ENCODE data around the gene TRPC3.

The TRPC3 gene

GRCh38 chr4:121881158-121881557 is 70.7 kb downstream of the TRPC3 start:
- Histone ChIP-seq H3K4me1 (ENCODE audit: control insufficient read depth, insufficient read depth, low read length) (no peaks in the 10 kb centered on the region), H3K27ac (ENCODE audit: extremely low read depth, low read depth, low read length) (no peak overlapping the region), H3K4me3 (ENCODE audit: low read depth, low read length) (no peak overlapping the region), H3K36me3 (ENCODE audit: control insufficient read depth in 2 of 2, insufficient read depth in 1 of 2, low read length in 2 of 2) (no peaks in the 10 kb centered on the region), H3K9me3 (ENCODE audit: control insufficient read depth, insufficient read depth, low read depth, low read length) (no peaks in the 10 kb centered on the region)
- ChIA-PET CTCF (no interaction called here), POLR2A (no interaction called here)
- no peak for TF ChIP-seq ZBTB10 (tag by site-specific recombination; IDR thresholded peaks at IDR 0.05)

- ChIA-PET CTCF (no interaction called here), POLR2A (no interaction called here)
- no peaks in the 10 kb centered on the region for H3K9me3 ChIP-seq (ENCODE audit: control insufficient read depth, insufficient read depth, low read depth, low read length)
- no peaks in the 10 kb centered on the region for H3K36me3 ChIP-seq (ENCODE audit: control insufficient read depth in 2 of 2, insufficient read depth in 1 of 2, low read length in 2 of 2)
- no peak overlapping the region for H3K4me3 ChIP-seq (ENCODE audit: low read depth, low read length)
- TF ChIP-seq SCRT2 (tag by site-specific recombination; IDR thresholded peaks at IDR 0.05) (no peak), KLF1 (tag by site-specific recombination; IDR thresholded peaks at IDR 0.05) (no peak), ZNF560 (tag by site-specific recombination; IDR thresholded peaks at IDR 0.05; ENCODE audit: borderline replicate concordance) (no peak)
- H3K27ac ChIP-seq (ENCODE audit: extremely low read depth, low read depth, low read length) = no peak overlapping the region
- no peaks in the 10 kb centered on the region for H3K4me1 ChIP-seq (ENCODE audit: control insufficient read depth, insufficient read depth, low read length)
Measured at GRCh38 chr4:121879135-121879534, 72.7 kb downstream of the TRPC3 start.

- ChIA-PET POLR2A (no interaction called here), CTCF (no interaction called here)
- Histone ChIP-seq H3K27ac (ENCODE audit: extremely low read depth, low read depth, low read length) (no peak overlapping the region), H3K9me3 (ENCODE audit: control insufficient read depth, insufficient read depth, low read depth, low read length) (no peaks in the 10 kb centered on the region), H3K4me1 (ENCODE audit: control insufficient read depth, insufficient read depth, low read length) (no peaks in the 10 kb centered on the region), H3K4me3 (ENCODE audit: low read depth, low read length) (no peak overlapping the region), H3K36me3 (ENCODE audit: control insufficient read depth in 2 of 2, insufficient read depth in 1 of 2, low read length in 2 of 2) (no peaks in the 10 kb centered on the region)
- TF ChIP-seq ZNF354C (tag by site-specific recombination; IDR thresholded peaks at IDR 0.05; ENCODE audit: borderline replicate concordance, low read depth) (no peak), ZNF211 (tag by site-specific recombination; IDR thresholded peaks at IDR 0.05; ENCODE audit: low read depth) (no peak), ZNF37A (tag by site-specific recombination; IDR thresholded peaks at IDR 0.05) (no peak), ZFHX2 (tag by site-specific recombination; conservative IDR thresholded peaks at IDR 0.05) (no peak), ZNF391 (tag by site-specific recombination; IDR thresholded peaks at IDR 0.05; ENCODE audit: borderline replicate concordance, low read depth) (no peak), ZNF175 (tag by site-specific recombination; IDR thresholded peaks at IDR 0.05) (no peak), ZNF785 (tag by site-specific recombination; IDR thresholded peaks at IDR 0.05) (no peak), ZBTB26 (tag by site-specific recombination; optimal IDR thresholded peaks at IDR 0.05) (no peak), ZXDB (tag by site-specific recombination; IDR thresholded peaks at IDR 0.05) (no peak), BCL11A (tag by site-specific recombination; IDR thresholded peaks at IDR 0.05; ENCODE audit: low read depth) (no peak), ZNF26 (tag by site-specific recombination; IDR thresholded peaks at IDR 0.05) (no peak), ZBTB7A (tag by site-specific recombination; IDR thresholded peaks at IDR 0.05; ENCODE audit: low read depth) (no peak), PRDM6 (tag by site-specific recombination; IDR thresholded peaks at IDR 0.05) (no peak), ZNF548 (tag by site-specific recombination; IDR thresholded peaks at IDR 0.05) (no peak), ZNF514 (tag by site-specific recombination; IDR thresholded peaks at IDR 0.05) (no peak), ZNF174 (tag by site-specific recombination; IDR thresholded peaks at IDR 0.05) (no peak)
Measured at GRCh38 chr4:121877041-121877773, 74.7 kb downstream of the TRPC3 start.
